ENCODE measurements around the gene CRADD. TPM values are rescaled to one million over a fixed set of nuclear protein-coding genes. Genes with fewer than 3 reads are reported as not detected.

The CRADD gene
- total RNA-seq, 4 donors from 2014 or later, result 27.7 to 61.0 (median 34.2) TPM

GRCh38 chr12:93733928-93734327, 56.8 kb downstream of the CRADD start:
- ATAC-seq (ENCODE audit: low FRiP score) (no peak), DNase-seq (ENCODE audit: low spot score) (no peak)
- TF ChIP-seq, protein P1, sequence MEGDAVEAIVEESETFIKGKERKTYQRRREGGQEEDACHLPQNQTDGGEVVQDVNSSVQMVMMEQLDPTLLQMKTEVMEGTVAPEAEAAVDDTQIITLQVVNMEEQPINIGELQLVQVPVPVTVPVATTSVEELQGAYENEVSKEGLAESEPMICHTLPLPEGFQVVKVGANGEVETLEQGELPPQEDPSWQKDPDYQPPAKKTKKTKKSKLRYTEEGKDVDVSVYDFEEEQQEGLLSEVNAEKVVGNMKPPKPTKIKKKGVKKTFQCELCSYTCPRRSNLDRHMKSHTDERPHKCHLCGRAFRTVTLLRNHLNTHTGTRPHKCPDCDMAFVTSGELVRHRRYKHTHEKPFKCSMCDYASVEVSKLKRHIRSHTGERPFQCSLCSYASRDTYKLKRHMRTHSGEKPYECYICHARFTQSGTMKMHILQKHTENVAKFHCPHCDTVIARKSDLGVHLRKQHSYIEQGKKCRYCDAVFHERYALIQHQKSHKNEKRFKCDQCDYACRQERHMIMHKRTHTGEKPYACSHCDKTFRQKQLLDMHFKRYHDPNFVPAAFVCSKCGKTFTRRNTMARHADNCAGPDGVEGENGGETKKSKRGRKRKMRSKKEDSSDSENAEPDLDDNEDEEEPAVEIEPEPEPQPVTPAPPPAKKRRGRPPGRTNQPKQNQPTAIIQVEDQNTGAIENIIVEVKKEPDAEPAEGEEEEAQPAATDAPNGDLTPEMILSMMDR (IDR thresholded peaks at IDR 0.05), result no peak

GRCh38 chr12:93734784-93735183, 57.6 kb downstream of the CRADD start:
- no peak for ATAC-seq (ENCODE audit: low FRiP score)
- TF ChIP-seq, protein P1 (IDR thresholded peaks at IDR 0.05), result no peak
- no peak for DNase-seq (ENCODE audit: low spot score)

DNA sequence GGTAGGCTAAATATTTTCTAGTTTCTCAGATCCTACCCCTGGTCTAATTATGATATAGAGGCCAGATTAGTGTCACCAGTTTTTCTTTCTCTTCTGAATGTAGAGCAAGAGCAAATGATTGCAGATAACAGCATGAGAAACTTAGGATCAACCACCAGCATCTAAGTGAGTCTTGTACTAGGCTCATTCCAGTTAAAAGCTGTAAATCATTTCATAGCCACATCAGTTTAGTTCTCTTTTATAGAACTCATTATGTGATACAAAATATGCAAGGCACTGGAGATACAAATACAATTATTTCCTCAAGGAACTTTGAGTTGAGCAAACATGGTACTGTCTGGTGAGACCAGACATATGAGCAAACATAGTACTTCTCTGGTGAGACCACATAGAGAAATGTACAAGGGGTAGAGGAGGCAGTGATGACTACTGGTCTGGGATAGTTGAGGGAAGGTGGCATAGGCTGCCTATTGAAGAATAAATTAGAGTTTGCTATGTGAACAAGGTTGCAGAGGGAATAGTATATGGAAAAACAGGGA, 59.5 kb downstream of the CRADD start:
- ATAC-seq (ENCODE audit: low FRiP score) (no peak), DNase-seq (ENCODE audit: low spot score) (no peak)
- TF ChIP-seq, protein P1 (IDR thresholded peaks at IDR 0.05), result no peak

GRCh38 chr12:93737457-93738198, 60.5 kb downstream of the CRADD start:
- TF ChIP-seq, protein P1 (IDR thresholded peaks at IDR 0.05), result no peak
- no peak for ATAC-seq (ENCODE audit: low FRiP score)

DNA sequence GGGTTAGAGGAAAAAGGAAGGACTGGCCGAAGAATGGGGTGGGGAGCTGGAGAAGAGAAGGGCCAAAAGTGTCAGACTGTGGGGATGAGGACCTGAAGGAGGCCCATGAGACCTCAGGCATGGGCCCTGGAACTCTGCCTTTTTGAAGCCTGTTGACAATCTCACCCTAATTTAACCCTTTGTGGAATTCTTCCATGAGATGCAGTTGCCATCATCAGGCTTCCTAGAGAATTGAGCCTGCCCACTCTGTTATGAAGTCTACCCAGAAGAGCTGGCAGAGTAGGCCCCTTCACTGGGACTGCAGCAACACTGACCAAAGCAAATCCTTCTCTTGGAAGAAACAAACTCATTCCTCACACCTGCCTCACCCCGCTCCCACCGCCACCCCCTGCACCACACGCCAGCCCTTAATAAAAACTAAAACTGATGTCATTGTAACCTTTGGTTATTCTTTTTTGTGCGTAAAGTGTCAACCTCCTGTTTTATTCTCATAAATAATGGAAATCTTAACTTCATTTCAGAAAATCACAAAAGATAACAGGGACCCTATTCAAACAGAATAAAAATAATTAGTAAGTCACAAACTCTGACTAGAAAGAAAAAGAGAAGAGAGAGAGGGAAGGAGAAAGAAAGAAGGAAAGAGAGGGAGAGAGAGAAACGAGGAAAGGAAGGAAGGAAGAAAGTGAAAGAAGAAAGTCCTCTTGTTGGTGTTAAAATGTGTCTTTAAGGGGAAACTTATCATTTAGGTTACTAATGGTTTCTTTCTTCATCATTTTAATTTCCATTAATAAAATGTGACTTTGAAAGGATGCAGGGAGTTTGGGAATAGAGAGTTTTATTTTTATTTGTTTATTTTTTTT, 61.3 kb downstream of the CRADD start:
- no peak for ATAC-seq (ENCODE audit: low FRiP score)
- DNase-seq (ENCODE audit: low spot score), result no peak
- TF ChIP-seq, protein P1 (IDR thresholded peaks at IDR 0.05), result no peak

More at GRCh38 chr12:93737457-93738198, 60.5 kb downstream of the CRADD start:
- DNase-seq (ENCODE audit: low spot score), result no peak

DNA sequence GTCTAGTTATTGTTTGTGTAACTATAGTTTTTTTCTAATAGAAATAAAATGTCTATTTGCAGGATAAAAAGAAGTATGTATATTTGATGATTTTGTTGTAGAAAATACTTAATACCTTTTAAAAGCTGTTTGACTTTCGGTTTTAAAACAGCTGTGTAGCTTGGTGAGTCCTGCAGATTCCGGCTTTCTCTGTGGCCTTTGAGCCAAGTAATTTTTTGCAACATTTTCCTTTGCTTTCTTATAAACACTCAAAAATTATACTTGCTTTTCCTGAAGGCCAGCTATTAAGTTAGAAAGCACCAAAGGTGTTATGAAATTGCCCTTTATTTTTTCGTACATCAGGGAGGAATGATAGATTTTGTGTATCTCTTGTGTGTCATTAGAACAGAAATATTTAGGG, 63.6 kb downstream of the CRADD start:
- no peak for DNase-seq (ENCODE audit: low spot score)
- ATAC-seq (ENCODE audit: low FRiP score), result no peak
- TF ChIP-seq, protein P1 (IDR thresholded peaks at IDR 0.05), result no peak
